Gastrocnemius medialis (tissue), 4 donors: ENCODE results near the gene PELO.

Experiments
- CTCF ChIP-seq, 5 experiments: fragments of 450-650 bp in 3 of 5; fragments of 200-600 bp in 2 of 5; sonication (generic) in 2 of 5; IDR thresholded peaks in 4 of 5; conservative IDR thresholded peaks in 1 of 5; 1 replicate in 4 of 5; 2 replicates in 1 of 5; pipeline ENCODE4 v1.5.1; 2016 to 2019; ENCODE audit warnings: antibody characterized with exemption in 5 of 5, mild to moderate bottlenecking in 3 of 5, moderate library complexity in 3 of 5
- POLR2A ChIP-seq, 2 donors: fragments of 450-650 bp; IDR thresholded peaks; one replicate each; pipeline ENCODE4 v1.6.1; 2017; ENCODE audit warnings: antibody characterized with exemption in 2 of 2, mild to moderate bottlenecking in 2 of 2, moderate library complexity in 2 of 2

DNA sequence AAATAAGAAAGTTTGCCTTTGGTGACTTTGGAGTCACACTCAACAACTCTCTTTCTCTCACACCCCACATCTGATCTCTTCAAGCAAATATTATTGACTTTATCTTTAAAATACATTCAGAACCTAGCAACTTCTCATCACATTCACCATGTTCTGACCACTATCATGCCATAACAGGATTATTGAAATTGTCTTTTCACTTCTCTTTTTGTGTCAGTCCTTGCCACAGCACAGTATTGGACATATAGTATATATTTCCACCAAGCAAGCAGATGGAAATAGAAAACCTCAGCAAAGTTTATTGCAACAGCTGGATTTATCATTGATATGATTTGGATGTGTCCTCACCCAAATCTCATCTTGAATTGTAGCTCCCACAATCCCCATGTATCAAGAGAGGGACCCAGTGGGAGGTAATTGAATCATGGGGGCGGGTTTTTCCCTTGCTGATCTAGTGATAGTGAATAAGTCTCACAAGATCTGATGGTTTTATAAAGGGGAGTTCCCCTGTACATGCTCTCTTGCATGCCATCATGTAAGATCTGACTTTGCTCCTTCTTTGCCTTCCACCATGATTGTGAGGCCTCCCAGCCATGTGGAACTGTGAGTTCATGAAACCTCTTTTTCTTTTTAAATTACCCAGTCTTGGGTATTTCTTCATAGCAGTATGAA lies 26.9 kb upstream of the PELO start:
- no peak for TF ChIP-seq POLR2A (IDR thresholded peaks at IDR 0.05)
- no peak for TF ChIP-seq CTCF (IDR thresholded peaks at IDR 0.05 in 4 of 5, conservative IDR thresholded peaks at IDR 0.05 in 1 of 5)
